ENCODE data around the gene CERT1.
"Not testable (repeated sequence)": the region's sequence is repeated elsewhere in the genome, so short reads cannot be mapped to it uniquely, and the experiment has no call there.

CERT1 gene, protein sequence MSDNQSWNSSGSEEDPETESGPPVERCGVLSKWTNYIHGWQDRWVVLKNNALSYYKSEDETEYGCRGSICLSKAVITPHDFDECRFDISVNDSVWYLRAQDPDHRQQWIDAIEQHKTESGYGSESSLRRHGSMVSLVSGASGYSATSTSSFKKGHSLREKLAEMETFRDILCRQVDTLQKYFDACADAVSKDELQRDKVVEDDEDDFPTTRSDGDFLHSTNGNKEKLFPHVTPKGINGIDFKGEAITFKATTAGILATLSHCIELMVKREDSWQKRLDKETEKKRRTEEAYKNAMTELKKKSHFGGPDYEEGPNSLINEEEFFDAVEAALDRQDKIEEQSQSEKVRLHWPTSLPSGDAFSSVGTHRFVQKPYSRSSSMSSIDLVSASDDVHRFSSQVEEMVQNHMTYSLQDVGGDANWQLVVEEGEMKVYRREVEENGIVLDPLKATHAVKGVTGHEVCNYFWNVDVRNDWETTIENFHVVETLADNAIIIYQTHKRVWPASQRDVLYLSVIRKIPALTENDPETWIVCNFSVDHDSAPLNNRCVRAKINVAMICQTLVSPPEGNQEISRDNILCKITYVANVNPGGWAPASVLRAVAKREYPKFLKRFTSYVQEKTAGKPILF

GRCh38 chr5:75511435-75512382, at the start of gene CERT1, which contains the start of gene POLK:
CERT1 (minus strand) TSS chr5:75511629; CDS start chr5:75511207, 422 bp downstream.
POLK (plus strand) TSS chr5:75511891.
- peak; percentile 98 for DNase-seq

DNA sequence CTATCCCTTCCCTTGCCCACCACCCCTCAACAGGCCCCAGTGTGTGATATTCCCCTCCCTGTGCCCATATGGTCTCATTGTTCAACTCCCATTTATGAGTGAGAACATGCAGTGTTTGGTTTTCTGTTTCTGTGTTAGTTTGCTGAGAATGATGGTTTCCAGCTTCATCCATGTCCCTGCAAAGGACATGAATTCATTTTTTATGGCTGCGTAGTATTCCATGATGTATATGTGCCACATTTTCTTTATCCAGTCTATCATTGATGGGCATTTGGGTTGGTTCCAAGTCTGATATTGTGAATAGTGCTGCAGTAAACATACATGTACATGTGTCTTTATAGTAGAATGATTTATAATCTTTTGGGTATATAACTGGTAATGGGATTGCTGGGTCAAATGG, 49.2 kb upstream of the CERT1 start:
- not testable (repeated sequence) for DNase-seq

- no peak for DNase-seq
Measured at GRCh38 chr5:75558981-75559632, 47.7 kb upstream of the CERT1 start.

DNA sequence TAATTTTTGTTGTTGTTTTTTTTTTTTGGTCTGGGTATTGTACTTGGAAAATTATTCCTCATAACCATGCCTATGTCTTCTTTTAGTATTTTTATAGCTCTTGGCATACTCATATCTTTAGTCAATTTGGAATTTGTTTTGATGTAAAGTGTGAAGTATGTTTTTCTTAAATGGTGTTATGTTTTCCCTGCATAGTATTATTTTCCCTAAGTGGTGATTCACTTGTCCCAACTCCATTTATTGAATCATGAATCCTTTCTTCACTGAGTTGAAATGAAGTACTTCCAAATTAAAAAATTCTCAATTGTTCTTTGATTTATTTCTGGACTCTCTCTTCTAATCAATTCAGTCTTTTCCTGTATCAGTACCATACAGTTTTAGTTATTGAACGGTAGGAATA, 46.8 kb upstream of the CERT1 start:
- no peak for DNase-seq

- no peak for DNase-seq
Measured at GRCh38 chr5:75553358-75553757, 41.9 kb upstream of the CERT1 start.

- no peak for DNase-seq
Measured at GRCh38 chr5:75552764-75553163, 41.3 kb upstream of the CERT1 start.

DNA sequence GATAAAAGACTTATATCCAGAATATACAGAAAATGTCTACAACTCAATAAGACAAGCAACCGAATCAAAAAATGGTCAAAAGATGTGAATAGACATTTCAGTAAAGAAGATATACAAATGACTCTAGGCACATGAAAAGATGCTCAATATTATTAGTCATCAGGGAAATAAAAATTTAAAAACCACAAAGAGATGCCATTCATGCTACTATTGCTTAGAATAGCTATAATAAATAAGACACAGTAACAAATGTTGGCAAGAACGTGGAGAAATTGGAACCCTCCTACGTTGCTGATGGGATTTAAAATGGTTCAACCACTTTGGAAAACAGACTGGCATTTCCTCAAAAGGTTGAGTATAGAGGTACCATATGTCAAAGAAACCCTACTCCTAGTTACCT, 40.0 kb upstream of the CERT1 start:
- DNase-seq, result no peak

DNA sequence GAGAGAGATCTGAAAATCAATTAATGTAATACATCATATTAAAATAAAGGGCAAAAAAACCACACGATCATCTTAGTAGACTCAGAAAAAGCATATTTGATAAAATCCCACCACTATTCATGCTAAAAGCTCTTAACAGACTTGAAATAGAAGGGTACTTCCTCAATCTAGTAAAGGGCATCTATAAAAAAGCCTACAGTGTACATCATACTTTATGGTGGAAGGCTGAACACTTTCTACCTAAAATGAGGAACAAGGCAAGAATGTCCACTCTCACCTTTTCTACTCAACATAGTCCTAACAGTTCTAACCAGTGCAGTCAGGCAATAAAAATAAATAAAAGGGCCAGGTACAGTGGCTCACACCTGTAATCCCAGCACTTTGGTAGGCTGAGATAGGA, 39.2 kb upstream of the CERT1 start:
- DNase-seq, result no peak

- DNase-seq, result no peak
Measured at GRCh38 chr5:75547812-75548211, 36.4 kb upstream of the CERT1 start.

- peak; percentile 60 for DNase-seq
Measured at GRCh38 chr5:75546830-75547229, 35.4 kb upstream of the CERT1 start.

GRCh38 chr5:75545131-75545530, 33.7 kb upstream of the CERT1 start:
- DNase-seq, result no peak

GRCh38 chr5:75538211-75538610, 26.8 kb upstream of the CERT1 start:
- DNase-seq, result no peak

GRCh38 chr5:75536694-75537360, 25.4 kb upstream of the CERT1 start:
- DNase-seq, result no peak

GRCh38 chr5:75536147-75536546, 24.7 kb upstream of the CERT1 start:
- no peak for DNase-seq

GRCh38 chr5:75534734-75535133, 23.3 kb upstream of the CERT1 start:
- no peak for DNase-seq

DNA sequence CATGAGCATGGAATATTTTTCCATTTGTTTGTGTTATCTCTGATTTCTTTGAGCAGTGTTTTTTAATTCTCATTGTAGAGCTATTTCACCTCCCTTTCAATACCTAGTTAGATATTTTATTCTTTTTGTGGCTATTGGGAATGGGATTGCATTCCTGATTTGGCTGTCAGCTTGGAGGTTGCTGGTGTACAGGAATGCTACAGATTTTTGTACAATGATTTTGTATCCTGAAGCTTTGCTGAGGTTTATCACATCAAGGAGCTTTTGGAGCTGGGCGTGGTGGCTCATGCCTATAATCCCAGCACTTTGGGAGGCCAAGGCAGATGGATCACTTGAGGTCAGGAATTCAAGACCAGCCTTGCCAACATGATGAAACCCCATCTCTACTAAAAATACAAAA, 22.3 kb upstream of the CERT1 start:
- not testable (repeated sequence) for DNase-seq

GRCh38 chr5:75532190-75532589, 20.8 kb upstream of the CERT1 start:
- no peak for DNase-seq

- no peak for DNase-seq
Measured at GRCh38 chr5:75529185-75529584, 17.8 kb upstream of the CERT1 start.

DNA sequence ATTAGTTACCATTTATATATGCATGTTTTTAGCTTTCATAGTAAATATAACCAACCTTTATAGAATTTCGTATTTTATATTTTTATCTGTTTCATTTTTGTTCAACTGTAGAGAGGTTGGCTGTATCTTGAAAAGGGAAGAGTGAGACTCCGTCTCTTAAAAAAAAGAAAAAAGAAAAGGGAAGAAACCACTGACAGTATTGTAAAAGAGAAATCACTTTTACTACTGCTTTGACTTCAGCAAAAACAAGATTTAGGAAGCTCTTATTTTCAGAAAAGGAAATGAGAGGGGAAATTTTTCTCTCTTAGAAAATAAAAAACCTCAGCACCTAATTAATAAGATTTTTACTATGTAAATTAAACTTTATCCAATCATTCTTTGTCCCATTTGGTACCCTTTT, 14.6 kb upstream of the CERT1 start:
- no peak for DNase-seq

GRCh38 chr5:75525344-75525743, 13.9 kb upstream of the CERT1 start:
- DNase-seq, result no peak

DNA sequence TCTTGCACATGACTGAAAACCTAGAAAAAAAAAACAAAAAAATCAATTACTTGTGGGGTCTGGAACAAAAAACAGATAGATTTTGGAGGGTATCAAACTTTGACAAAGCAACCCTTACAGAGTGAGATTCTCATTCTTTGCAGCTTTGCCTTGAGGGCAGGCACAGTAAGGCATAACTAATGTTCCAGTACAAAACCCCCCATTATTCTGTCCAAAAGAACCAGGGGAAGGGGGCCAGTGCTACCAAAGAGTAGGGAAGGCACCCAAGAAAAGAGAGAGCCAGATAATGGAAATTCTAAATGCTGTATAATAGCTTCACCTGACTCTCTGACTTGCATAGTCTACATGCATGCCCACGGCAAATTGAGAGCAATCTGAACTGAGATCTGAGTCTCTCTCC, 13.2 kb upstream of the CERT1 start:
- no peak for DNase-seq

GRCh38 chr5:75524071-75524470, 12.6 kb upstream of the CERT1 start:
- no peak for DNase-seq
